ENCODE data around the gene ZNF516. TPM values are rescaled to one million over a fixed set of nuclear protein-coding genes. Genes with fewer than 3 reads are reported as not detected.

ZNF516 gene
- total and polyA plus RNA-seq, 8 donors: 5.4 to 21.3 (median 12.7) TPM

GRCh38 chr18:76377359-76377756, 117.7 kb downstream of the ZNF516 start:
- Histone ChIP-seq H3K4me3 (no peak overlapping the region), H3K27ac (no peak overlapping the region), H3K9me3 (no peaks in the 10 kb centered on the region), H3K36me3 (peaks cover 0 to 13% (median 5%) of the 10 kb centered on the region in 3 donors), H3K27me3 (no peaks in the 10 kb centered on the region), H3K4me1 (no peaks in the 10 kb centered on the region)
- intact Hi-C loops (cut with DNase I): no loop called here
- 76 to 81% methylated on average over 3 of the region's 3 CpGs for WGBS, 2 donors
- no peak for ATAC-seq
- no peak for DNase-seq
- FAIRE-seq: no peak
- TF ChIP-seq CTCF (IDR thresholded peaks at IDR 0.05): no peak

GRCh38 chr18:76376668-76377358, 118.2 kb downstream of the ZNF516 start:
- no peak overlapping the region for H3K4me3 ChIP-seq
- no peaks in the 10 kb centered on the region for H3K9me3 ChIP-seq
- H3K27ac ChIP-seq: no peak overlapping the region
- H3K27me3 ChIP-seq: no peaks in the 10 kb centered on the region
- peaks cover 0 to 13% (median 5%) of the 10 kb centered on the region in 3 donors for H3K36me3 ChIP-seq
- no peak for TF ChIP-seq CTCF (IDR thresholded peaks at IDR 0.05)
- ATAC-seq (peak in 2 of 4 donors; percentile 26 to 35), FAIRE-seq (no peak), DNase-seq (no peak)
- intact Hi-C loops (cut with DNase I): no loop called here
- H3K4me1 ChIP-seq: no peaks in the 10 kb centered on the region
- WGBS, 2 donors: 85% methylated on average over 27 of the region's 27 CpGs

- ATAC-seq: peak; percentile 43 to 71 (median 60)
- FAIRE-seq: no peak
These were observed 118.8 kb downstream of the ZNF516 start for GRCh38 chr18:76376225-76376624.

GRCh38 chr18:76374330-76375281, 120.4 kb downstream of the ZNF516 start:
- H3K4me1 ChIP-seq: no peaks in the 10 kb centered on the region
- no peak for ATAC-seq
- DNase-seq: no peak
- no peak for FAIRE-seq
- no peak for TF ChIP-seq CTCF (IDR thresholded peaks at IDR 0.05)
- H3K36me3 ChIP-seq: peaks cover 0 to 13% (median 9%) of the 10 kb centered on the region in 3 donors
- intact Hi-C loops (cut with DNase I): no loop called here
- no peak overlapping the region for H3K4me3 ChIP-seq
- no peak overlapping the region for H3K27ac ChIP-seq
- no peaks in the 10 kb centered on the region for H3K27me3 ChIP-seq
- WGBS, 2 donors: 88 to 90% methylated on average over 12 of the region's 12 CpGs
- no peaks in the 10 kb centered on the region for H3K9me3 ChIP-seq

More at GRCh38 chr18:76376225-76376624, 118.8 kb downstream of the ZNF516 start:
- no peaks in the 10 kb centered on the region for H3K4me1 ChIP-seq
- H3K27me3 ChIP-seq: no peaks in the 10 kb centered on the region
- 88 to 92% methylated on average over 2 of the region's 2 CpGs for WGBS, 2 donors
- intact Hi-C loops (cut with DNase I): no loop called here
- H3K9me3 ChIP-seq: no peaks in the 10 kb centered on the region
- DNase-seq: no peak
- no peak overlapping the region for H3K4me3 ChIP-seq
- peaks cover 0 to 13% (median 5%) of the 10 kb centered on the region in 3 donors for H3K36me3 ChIP-seq
- H3K27ac ChIP-seq: no peak overlapping the region
- no peak for TF ChIP-seq CTCF (IDR thresholded peaks at IDR 0.05)
